NCI-H2171 treated with DMSO at 0.1 percent for 48 hours (cell line): ENCODE data around the gene TIPARP.

Experiments
- DNase-seq: peaks from one replicate; lab custom pipeline; 2025; lab: John Stamatoyannopoulos, UW

Gene TIPARP

GRCh38 chr3:156674046-156674910 lies at the start of gene TIPARP:
TSS of gene TIPARP (plus strand) at chr3:156674590. CDS start at chr3:156677698, 3,108 bp downstream.
- peak; percentile 95 for DNase-seq

- DNase-seq = peak; percentile 7
These were observed 48.3 kb upstream of the TIPARP start for GRCh38 chr3:156626104-156626503.

DNA sequence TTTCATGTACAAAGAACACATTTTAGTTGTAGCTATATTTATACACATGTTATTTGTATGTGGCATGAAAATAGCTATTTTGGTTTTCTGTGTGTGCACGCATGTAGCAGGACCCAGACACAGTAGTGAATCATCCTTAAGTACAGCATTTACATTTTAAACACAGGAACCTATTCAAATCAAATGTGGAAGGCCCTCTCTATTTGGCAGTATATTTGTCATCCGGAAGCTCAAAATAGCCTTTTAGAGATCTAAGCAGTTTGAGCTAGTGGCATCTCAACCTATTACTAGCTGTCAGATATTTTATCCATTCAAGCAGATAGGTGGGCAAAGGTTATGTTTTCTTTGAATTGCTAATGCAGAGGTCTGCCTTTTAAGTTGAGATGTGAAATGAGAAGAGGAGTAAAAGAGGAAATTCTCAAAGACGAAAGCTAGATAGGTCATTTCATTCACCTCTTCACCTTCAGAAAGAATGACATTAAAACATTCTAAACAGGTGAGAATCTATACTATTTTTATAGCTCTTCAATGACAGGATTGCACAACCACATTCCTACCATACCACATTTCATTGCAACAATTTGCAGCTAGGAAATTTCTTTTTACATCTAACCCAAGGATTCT lies 46.3 kb upstream of the TIPARP start:
- DNase-seq = no peak

DNA sequence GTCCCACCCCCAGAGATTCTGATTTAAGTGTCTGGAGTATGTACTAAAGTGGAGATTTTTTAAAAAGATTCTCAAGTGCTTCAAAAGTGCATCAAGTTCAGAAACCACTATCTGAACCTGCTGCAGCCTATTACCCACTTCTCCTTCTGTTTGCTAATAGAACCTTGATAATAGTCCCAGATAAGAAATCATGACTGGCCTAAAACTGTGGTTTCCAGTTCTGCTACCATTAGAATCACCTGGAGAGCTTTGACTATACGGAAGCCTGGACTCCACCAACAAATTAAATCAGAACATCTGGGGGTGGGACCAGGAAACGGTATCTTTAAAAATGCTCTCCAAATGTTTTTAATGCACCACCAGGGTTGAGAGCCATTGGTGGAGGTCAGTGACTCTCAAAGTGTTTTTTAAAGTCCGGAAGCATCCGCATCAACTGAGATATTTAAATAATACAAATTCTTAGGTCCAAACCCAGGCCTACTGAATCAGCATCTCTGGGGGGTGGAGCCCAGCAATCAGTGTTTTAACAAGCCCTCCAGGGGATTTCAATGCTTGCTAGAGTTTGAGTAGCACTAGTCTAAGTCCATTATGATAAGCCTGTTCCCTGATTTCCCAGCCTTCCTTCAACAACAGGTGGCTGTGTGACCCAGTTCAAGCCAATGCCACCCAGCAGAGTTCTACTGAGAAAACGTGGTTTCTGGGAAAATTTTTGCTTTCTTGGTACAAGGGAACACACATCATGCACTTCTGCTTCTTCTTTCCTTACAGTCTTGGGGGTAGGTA lies 45.4 kb upstream of the TIPARP start:
- DNase-seq = no peak

- DNase-seq = peak; percentile 82
These were observed 44.2 kb upstream of the TIPARP start for GRCh38 chr3:156630081-156630772.

DNA sequence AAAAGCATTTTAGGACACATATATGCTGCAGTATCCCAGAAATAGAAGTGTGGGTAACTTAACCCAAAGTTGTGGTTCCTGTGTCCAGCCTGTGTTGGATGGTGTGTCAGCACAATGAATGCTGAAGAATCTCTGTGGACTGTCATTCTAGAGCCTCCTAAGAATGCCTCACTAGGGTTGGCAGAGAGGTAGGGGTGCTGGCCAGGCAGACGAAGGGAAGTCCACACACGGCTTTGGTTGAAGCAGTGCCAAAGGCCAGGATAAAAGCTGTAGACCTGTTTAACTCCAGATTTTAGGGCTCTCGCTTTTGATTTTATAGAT lies 43.7 kb upstream of the TIPARP start:
- no peak for DNase-seq

GRCh38 chr3:156631323-156631722 lies 43.1 kb upstream of the TIPARP start:
- DNase-seq = peak; percentile 37

DNA sequence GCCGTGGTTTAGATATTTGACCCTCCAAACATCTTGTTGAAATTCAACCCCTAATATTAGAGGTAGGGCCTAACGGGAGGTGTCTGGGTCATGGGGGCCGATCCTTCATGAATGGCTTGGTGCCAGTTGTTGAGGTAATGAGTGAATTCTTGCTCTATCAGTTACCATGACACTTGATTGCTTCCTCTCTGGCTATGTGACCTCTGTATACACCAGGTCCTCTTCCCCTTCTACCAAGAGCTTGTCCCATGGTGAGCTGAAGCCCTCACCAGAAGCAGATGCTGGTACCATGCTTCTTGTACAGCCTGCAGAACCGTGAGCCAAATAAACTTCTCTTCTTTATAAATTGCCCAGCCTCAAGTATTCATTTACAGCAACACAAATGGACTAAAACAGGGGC lies 41.8 kb upstream of the TIPARP start:
- no peak for DNase-seq

DNA sequence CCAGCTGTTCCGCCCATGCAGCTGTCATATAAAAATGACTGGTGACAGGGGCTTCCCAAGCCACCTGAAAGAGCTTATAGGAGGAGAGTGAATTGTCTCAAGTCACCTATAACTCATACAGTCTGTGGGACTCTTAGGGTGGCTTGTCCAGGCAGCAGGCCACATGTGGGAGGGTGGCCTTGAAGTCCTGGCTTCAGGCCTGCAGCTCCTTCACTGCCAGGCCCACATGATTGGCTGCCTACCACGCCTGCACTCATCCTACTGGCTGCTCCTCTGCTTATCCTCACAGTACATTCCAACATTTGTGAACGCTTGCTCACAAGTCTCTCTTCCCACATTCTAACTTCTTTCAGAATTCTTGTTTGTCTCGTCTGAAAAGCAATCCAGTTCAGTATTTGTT lies 41.1 kb upstream of the TIPARP start:
- no peak for DNase-seq

DNA sequence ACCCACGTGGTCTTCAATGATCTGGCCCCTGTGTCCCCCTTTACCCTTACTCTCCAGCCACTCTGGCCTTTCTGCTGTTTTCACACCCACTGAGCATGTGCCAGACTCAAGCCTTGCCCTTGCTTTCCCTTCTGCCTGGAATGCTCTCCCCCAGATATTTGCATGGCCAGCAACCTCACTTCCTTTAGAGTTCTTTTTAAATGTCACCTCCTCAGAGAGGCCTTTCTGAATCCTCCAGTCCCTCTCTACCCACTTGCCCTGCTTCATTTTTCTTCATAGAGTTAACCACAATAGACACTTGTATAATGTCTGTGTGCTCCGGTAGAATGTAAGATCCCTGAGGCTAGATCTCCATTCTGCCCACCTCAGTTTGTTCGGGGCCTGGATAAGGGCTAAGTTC lies 39.4 kb upstream of the TIPARP start:
- DNase-seq = no peak

- DNase-seq = no peak
These were observed 38.4 kb upstream of the TIPARP start for GRCh38 chr3:156635973-156636372.

DNA sequence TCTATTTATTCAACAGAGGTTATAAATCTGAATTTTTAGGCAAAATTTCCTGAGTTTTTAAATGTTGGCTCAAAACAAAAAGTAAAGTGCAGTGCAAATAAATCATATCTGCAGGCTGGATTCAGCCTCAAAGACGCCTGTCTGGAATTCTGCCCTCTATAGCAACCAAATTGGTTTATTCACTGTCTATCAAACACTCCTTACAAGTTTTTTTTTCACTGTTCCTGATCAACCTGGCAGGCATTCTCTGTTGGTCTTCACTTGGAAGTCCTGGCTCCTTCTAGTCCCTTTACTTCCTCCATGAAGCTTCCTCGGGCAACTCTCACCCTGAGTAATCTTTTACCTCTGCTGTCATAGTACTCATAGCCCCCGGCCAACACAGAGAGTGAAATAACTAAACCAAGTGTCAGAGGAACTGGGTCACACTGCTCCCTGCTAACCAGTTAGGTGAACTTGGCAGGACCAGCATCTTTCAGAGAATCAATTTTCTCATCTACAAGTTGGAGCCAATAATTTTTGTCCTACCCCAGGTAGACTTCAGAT lies 36.8 kb upstream of the TIPARP start:
- DNase-seq = no peak

GRCh38 chr3:156638271-156638670 lies 36.1 kb upstream of the TIPARP start:
- DNase-seq = no peak

DNA sequence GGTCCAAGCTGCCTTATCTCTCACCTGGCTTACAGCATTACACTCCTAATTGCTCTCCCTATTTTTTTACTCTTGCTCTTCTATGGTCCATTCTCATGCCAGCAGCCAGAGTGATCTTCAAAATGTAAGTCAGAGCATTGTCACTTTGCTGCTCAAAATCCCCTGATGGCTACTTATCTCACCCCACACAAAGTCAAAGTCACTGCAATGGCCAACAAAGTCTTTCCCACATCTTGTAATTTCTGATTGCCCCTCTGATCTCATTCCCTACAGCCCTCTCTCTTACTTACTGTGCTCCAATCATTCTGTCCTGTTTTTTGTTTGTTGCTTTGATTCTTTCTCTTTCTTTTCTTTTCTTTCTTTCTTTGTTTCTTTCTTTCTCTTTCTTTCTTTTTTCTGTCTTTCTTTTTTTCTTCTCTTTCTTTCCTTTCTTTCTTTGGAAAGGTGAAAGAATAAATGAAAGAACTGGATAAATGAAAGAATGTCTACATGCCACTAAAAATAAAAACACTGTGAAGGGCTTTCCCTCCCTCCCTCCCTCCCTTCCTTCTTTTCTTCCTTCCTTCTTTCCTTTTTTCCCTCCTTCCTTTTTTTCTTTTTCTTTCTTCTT lies 34.9 kb upstream of the TIPARP start:
- DNase-seq = no peak

- DNase-seq = no peak
These were observed 32.8 kb upstream of the TIPARP start for GRCh38 chr3:156641618-156641975.

GRCh38 chr3:156642750-156643728 lies 31.4 kb upstream of the TIPARP start:
- no peak for DNase-seq

- no peak for DNase-seq
These were observed 30.5 kb upstream of the TIPARP start for GRCh38 chr3:156643729-156644389.

- DNase-seq = no peak
These were observed 29.4 kb upstream of the TIPARP start for GRCh38 chr3:156644958-156645357.

- DNase-seq = no peak
These were observed 27.4 kb upstream of the TIPARP start for GRCh38 chr3:156646958-156647357.

- no peak for DNase-seq
These were observed 26.3 kb upstream of the TIPARP start for GRCh38 chr3:156648086-156648485.
